HG03457 (cell line): Measurements from ENCODE around the gene HLF.

ENCODE experiments used
- ATAC-seq: cut with Tn5 transposase; IDR thresholded peaks from one replicate; pipeline ENCODE4 v1.9.1; 2021; ENCODE audit warnings: moderate number of reproducible peaks; ENCODE audit not compliant: unreplicated experiment

HLF gene

GRCh38 chr17:55304171-55304859 is 39.6 kb downstream of the HLF start:
- ATAC-seq: no peak

GRCh38 chr17:55305321-55306087 is 40.7 kb downstream of the HLF start:
- no peak for ATAC-seq

- no peak for ATAC-seq
Measured at GRCh38 chr17:55307879-55308278, 43.1 kb downstream of the HLF start.

DNA sequence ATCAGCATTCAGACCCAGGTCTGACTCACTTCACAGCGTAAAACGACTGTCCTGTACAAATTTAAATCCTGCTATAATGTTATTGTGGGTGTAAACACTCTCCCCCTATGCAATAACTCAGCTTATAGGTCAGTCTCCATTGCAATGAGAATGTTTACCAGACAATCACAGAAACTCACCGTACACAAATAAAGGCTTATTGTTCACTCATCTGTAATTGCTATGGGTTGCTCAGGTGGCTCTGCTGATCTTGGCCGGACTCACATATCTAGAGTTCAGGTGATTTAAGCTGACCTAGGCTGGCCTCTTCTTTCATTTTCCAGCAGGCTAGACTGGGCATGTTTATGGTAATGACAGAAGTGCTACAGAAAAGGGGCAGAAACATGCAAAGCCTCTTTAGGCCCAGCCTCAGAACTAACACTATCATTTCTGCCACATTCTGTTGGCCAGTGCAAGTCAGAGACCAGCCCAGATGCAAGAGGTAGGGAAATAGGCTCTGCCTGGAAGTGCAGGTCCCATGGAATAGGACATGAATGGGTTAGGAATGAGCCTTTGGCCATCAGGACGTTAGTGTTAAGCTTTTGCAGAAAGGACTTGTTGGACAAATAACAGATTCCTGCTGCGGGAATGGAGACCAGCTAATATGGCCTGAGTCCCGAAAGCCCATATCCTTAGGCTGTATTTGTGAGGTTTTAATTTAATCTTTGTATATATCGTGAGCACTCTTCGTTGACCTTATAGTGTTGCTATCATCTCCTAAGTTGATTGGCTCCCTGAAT is 44.0 kb downstream of the HLF start:
- no peak for ATAC-seq

- ATAC-seq: no peak
Measured at GRCh38 chr17:55311767-55312375, 47.1 kb downstream of the HLF start.

DNA sequence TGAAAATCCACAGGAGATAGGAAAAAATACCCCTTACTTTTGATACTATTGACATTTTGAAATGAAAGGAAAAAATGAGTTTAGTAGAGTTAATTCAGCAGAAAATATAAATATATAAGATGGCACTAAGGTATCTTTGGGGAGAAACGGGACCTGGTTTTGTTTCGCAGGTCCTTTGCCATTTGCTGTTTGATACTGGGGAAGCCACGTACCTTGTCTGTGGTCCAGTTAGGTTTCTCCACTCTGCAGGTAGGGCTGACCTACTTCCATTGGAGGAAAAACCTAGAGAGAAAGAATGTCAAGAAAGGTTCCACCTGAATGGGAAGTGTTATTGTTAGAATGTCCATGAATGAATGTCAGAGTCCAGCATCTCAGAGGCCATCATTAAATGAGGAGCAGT is 48.1 kb downstream of the HLF start:
- ATAC-seq: no peak

- no peak for ATAC-seq
Measured at GRCh38 chr17:55314061-55314783, 49.5 kb downstream of the HLF start.

GRCh38 chr17:55314784-55315491 is 50.2 kb downstream of the HLF start:
- no peak for ATAC-seq

GRCh38 chr17:55316499-55316898 is 51.7 kb downstream of the HLF start:
- no peak for ATAC-seq

DNA sequence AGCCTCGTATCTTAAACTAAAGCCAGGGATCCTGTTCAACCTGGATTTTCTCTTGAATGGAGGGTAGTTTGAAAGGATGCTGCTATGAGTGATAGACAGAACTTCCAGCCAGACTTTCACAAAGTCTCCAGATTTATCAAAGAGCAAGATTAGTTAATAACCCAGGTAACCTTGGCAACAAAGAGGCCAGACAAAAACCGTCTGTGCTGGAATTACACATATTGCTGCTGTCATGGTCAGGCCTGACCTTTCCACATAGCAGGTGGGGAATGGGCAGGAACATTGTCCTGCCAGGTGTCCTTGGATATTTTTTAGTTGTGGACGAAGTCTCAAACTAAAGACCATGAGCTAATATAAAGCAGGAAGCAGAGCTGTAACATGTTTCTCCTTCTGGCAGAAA is 52.5 kb downstream of the HLF start:
- ATAC-seq: no peak

DNA sequence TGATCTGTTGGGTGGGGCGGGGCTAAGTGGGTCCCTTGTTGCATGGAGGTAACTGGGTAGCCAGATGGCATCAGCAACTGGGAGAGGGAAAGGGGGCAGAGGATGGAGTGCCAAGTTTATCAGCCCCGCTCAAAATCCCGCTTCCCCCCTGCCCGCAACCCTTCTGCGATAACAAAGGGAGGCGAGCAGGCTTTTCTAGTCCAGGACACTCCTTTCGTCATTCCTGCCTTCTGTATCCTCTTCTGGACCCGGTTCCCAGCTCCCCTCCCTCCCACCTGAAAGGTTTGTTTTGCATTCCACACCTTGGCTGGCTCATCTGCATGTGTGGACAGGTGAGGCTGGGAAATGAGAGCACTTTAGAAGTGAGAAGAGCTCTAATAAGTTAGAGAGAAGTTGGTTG is 53.3 kb downstream of the HLF start:
- ATAC-seq: no peak

- no peak for ATAC-seq
Measured at GRCh38 chr17:55318715-55319487, 54.1 kb downstream of the HLF start.

GRCh38 chr17:55319933-55320593 is 55.3 kb downstream of the HLF start:
- no peak for ATAC-seq

- ATAC-seq: no peak
Measured at GRCh38 chr17:55320594-55321426, 56.0 kb downstream of the HLF start.

GRCh38 chr17:55321427-55322060 is 56.8 kb downstream of the HLF start:
- ATAC-seq: no peak

DNA sequence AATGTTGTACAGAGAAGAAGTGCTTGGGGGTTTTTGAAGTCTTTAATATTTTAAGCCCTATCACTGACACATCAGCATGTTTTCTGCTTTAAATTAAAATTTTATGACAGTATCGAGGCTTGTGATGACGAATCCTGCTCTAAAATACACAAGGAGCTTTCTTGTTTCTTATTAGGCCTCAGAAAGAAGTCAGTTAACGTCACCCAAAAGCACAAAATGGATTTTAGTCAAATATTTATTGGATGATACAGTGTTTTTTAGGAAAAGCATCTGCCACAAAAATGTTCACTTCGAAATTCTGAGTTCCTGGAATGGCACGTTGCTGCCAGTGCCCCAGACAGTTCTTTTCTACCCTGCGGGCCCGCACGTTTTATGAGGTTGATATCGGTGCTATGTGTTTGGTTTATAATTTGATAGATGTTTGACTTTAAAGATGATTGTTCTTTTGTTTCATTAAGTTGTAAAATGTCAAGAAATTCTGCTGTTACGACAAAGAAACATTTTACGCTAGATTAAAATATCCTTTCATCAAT is 57.8 kb downstream of the HLF start:
- ATAC-seq: no peak
